Dermis blood vessel endothelial cell (primary cell): Measurements from ENCODE around the gene PIK3CD. TPM values are rescaled to one million over a fixed set of nuclear protein-coding genes. Genes with fewer than 3 reads are reported as not detected.
"Not testable (repeated sequence)": the region's sequence is repeated elsewhere in the genome, so short reads cannot be mapped to it uniquely, and the experiment has no call there.

ENCODE experiments used
- DNase-seq: peaks from one replicate; pipeline ENCODE4 v3.0.0; 2010
- total RNA-seq: library from RNA; depleted of rRNA; stranded (reverse); fragments of >200 nt; gene quantifications from 2 replicates; pipeline ENCODE4 v1.2.3, GENCODE V29; 2014

The PIK3CD gene
- total RNA-seq, 1 donor from 2014 or later: 4.1 TPM

GRCh38 chr1:9737057-9737456 lies 85.5 kb downstream of the PIK3CD start:
- DNase-seq: no peak

DNA sequence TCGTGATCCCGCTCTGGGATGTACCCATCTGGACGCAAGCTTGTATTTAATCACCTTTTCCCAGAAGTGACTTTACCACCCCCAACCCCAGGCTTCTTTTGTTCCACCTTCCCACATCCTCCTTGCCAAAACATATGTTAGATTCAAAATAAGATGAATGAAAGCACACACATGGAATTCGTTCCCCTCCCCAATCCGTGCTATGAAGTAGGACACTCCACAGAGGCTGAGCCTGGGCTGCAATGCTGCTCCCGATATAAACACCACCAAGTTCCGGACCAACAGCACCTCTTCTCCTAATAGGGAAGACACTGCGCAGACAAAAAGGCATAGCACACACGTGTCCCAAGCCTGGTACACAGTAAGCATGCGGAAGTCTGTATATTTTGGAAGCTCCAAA lies 86.1 kb downstream of the PIK3CD start:
- no peak for DNase-seq

DNA sequence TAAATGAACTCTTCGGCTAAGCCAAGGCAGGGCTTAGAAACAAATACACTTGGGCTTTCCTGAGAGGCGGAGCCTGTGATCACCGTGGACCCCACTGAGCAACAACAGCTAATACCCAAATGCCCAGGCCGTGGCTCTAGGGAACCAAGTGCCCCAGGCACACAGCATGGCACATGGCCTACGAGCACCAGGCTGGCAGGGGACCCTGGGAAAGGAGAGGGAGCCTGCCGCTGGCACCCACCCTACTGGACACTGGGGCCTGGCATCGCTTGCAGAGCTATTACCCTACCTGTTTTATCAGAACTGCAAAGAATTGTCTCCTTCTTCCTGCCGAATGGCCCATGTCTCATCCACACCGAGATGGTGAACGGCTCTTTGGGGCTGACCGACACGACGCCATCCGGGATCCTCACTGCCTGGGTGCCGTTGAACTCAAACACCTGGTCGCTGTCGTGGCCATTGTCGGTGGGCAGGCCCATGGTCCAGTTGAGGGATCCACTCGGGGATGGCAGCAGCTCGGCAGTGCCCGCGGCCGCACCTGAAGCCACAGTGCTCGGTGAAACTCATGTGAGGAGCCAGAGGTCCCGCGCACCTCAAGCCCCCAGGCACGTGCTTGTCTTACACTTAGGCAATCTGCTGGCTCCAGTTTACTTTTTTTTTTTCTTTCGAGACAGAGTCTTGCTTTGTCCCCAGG lies 92.7 kb downstream of the PIK3CD start:
- DNase-seq: no peak

DNA sequence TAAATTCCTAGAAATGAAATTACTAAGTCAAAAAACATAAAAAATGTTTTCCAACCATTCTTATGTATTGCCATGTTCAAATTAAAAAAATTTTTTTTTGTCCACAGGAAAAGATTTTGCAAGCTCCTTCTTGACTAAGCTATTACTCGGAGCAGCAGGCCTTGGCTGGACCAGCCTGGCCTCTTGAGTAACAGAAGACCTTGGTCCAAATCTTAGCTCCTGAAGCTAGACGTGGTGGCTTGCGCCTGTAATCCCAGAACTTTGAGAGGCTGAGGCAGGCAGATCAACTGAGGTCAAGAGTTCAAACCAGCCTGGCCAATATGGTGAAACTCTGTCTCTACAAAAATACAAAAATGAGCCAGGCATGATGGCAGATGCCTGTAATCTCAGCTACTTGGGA lies 94.7 kb downstream of the PIK3CD start:
- no peak for DNase-seq

DNA sequence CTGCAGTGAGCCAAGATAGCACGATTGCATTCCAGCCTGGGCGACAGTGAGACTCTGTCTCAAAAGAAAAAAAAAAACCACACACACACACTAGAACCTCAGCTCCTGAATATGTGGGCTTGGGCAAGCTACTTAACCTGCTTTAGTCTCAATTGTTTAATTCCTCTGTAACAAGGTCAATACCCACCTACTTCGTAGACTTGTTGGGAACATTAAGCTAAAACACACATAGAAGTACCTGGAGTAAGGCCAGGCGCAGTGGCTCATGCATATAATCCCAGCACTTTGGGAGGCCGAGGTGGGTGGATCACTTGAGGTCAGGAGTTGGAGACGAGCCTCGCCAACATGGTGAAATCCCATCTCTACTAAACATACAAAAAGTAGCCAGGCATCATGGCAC lies 95.1 kb downstream of the PIK3CD start:
- DNase-seq: no peak

DNA sequence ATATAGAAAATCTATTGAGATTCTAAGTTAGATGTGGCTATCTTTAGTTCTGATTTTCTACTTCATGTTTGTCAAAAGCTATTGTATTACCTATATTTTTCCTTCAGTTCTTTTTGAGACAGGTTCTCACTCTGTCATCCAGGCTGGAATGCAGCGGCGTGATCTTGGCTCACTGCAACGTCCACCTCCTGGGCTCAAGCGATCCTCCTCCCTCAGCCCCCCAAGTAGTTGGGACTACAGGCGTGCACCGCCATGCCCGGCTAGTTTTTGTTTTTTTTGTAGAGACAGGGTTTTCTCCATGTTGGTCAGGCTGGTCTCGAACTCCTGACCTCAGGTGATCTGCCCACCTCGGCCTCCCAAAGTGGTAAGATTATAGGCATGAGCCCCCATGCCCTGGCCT lies 96.9 kb downstream of the PIK3CD start:
- not testable (repeated sequence) for DNase-seq

- DNase-seq: no peak
These were observed 97.8 kb downstream of the PIK3CD start for GRCh38 chr1:9749361-9749760.

GRCh38 chr1:9751971-9752370 lies 100.4 kb downstream of the PIK3CD start:
- no peak for DNase-seq

- peak; percentile 83 for DNase-seq
These were observed 101.6 kb downstream of the PIK3CD start for GRCh38 chr1:9753121-9753531.

- DNase-seq: peak; percentile 37
These were observed 104.0 kb downstream of the PIK3CD start for GRCh38 chr1:9755441-9755995.

- DNase-seq: no peak
These were observed 107.1 kb downstream of the PIK3CD start for GRCh38 chr1:9758559-9759121.

GRCh38 chr1:9759939-9760338 lies 108.4 kb downstream of the PIK3CD start:
- no peak for DNase-seq

- DNase-seq: no peak
These were observed 109.3 kb downstream of the PIK3CD start for GRCh38 chr1:9760824-9761223.

GRCh38 chr1:9761855-9762254 lies 110.3 kb downstream of the PIK3CD start:
- no peak for DNase-seq

- DNase-seq: not testable (repeated sequence)
These were observed 110.9 kb downstream of the PIK3CD start for GRCh38 chr1:9762446-9762845.

DNA sequence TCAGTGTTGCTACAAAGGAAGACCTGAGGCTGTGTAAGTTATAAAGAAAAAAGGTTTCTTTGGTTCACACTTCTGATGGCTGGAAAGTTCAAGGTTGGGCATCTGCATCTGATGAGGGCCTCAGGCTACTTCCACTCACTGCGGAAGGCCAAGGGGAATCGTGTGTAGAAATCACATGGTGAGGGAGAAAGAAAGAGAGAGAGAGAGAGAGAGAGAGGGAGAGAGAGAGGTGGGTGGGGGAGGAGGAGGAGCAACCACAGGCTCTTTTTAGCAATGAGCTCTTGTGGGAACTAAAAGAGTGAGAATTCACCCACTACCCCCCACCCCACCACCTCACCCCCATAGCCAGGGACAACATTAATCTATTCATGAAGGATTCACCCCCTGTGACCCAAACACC lies 112.4 kb downstream of the PIK3CD start:
- DNase-seq: no peak

GRCh38 chr1:9764550-9764949 lies 113.0 kb downstream of the PIK3CD start:
- DNase-seq: no peak

GRCh38 chr1:9766759-9767442 lies 115.4 kb downstream of the PIK3CD start:
- peak; percentile 31 for DNase-seq

DNA sequence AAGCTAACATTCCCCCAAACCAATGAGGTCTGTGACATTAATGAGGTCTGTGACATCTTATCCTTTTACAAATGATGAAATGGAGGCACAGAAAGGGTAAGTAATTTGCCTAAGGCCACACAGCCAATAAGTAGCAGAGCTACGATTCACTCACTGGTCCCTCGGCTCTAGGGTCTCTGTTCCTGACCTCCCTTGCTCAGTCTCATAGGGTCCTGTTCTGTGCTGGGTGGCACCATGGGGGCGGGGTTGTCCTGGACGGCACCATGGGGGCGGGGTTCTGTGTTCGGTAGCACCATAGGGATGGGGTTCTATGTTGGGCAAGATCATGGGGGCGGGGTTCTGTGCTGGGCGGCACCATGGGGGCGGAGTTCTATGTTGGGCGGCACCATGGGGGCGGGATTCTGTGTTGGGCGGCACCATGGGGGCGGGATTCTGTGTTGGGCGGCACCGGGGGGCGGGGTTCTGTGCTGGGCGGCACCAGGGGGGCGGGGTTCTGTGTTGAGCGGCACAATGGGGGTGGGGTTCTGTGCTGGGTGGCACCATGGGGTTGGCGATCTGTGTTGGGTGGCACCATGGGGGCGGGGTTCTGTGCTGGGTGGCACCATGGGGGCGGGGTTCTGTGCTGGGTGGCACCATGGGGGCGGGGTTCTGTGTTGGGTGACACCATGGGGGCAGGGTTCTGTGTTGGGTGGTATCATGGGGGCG lies 116.6 kb downstream of the PIK3CD start:
- DNase-seq: no peak

- no peak for DNase-seq
These were observed 117.5 kb downstream of the PIK3CD start for GRCh38 chr1:9768983-9769382.

GRCh38 chr1:9770298-9770697 lies 118.8 kb downstream of the PIK3CD start:
- DNase-seq: no peak

GRCh38 chr1:9774712-9775679 lies 123.5 kb downstream of the PIK3CD start:
- peak; percentile 24 for DNase-seq
